OCI-LY1 (cell line): ENCODE measurements around the gene PLXNA2.

Experiments used
- H2AFZ ChIP-seq: fragments of 200-600 bp; sonication (generic), shearing (Covaris generic); 2 replicates; pipeline ENCODE4 v1.6.0; 2014; ENCODE audit warnings: antibody characterized with exemption, mild to moderate bottlenecking, low read length
- H3F3A ChIP-seq: fragments of 200-600 bp; sonication (generic), shearing (Covaris generic); 2 replicates; pipeline ENCODE4 v1.6.0; 2014; ENCODE audit warnings: mild to moderate bottlenecking, antibody characterized with exemption, low read length, moderate library complexity; ENCODE audit not compliant: insufficient read depth
- H3K27ac ChIP-seq: fragments of 200-600 bp; sonication (generic); 2 replicates; pipeline ENCODE4 v1.5.1; 2014; ENCODE audit warnings: low read length, mixed run types, mild to moderate bottlenecking, low read depth; ENCODE audit not compliant: poor library complexity, severe bottlenecking
- H3K27me3 ChIP-seq: fragments of 200-600 bp; sonication (generic); 2 replicates; pipeline ENCODE4 v1.6.0; 2014; ENCODE audit warnings: antibody characterized with exemption, mild to moderate bottlenecking, low read length, moderate library complexity; ENCODE audit not compliant: insufficient read depth
- H3K36me3 ChIP-seq: fragments of 200-600 bp; sonication (generic); 2 replicates; pipeline ENCODE4 v1.6.1; 2014; ENCODE audit warnings: mild to moderate bottlenecking, antibody characterized with exemption, low read length, moderate library complexity, mixed read lengths; ENCODE audit not compliant: insufficient read depth
- H3K4me1 ChIP-seq: fragments of 200-600 bp; sonication (generic); 2 replicates; pipeline ENCODE4 v1.5.1; 2014; ENCODE audit warnings: mild to moderate bottlenecking, low read length, moderate library complexity; ENCODE audit not compliant: insufficient read depth, severe bottlenecking
- H3K4me2 ChIP-seq: fragments of 200-600 bp; sonication (generic), shearing (Covaris generic); 2 replicates; pipeline ENCODE4 v1.6.1; 2014; ENCODE audit warnings: low read length
- H3K4me3 ChIP-seq: fragments of 200-600 bp; sonication (generic); 2 replicates; pipeline ENCODE4 v1.5.1; 2014; ENCODE audit warnings: low read length, low read depth, mild to moderate bottlenecking, mixed read lengths; ENCODE audit not compliant: poor library complexity, severe bottlenecking
- H3K79me2 ChIP-seq: fragments of 200-600 bp; shearing (Covaris generic); 2 replicates; pipeline ENCODE4 v1.6.1; 2016; ENCODE audit warnings: mixed run types, low read length, mixed read lengths; ENCODE audit not compliant: insufficient read depth
- H3K9ac ChIP-seq: fragments of 200-600 bp; sonication (generic), shearing (Covaris generic); 2 replicates; pipeline ENCODE4 v1.6.1; 2014; ENCODE audit warnings: mild to moderate bottlenecking, low read length, mixed read lengths
- H3K9me2 ChIP-seq: fragments of 200-600 bp; sonication (generic), shearing (Covaris generic); 2 replicates; pipeline ENCODE4 v1.6.1; 2014; ENCODE audit warnings: low read depth, mild to moderate bottlenecking, low read length, mixed read lengths
- H3K9me3 ChIP-seq: fragments of 200-600 bp; shearing (Covaris generic); 2 replicates; pipeline ENCODE4 v1.6.1; 2014; ENCODE audit warnings: low read length, mixed read lengths
- H4K20me1 ChIP-seq: fragments of 200-600 bp; sonication (generic), shearing (Covaris generic); 2 replicates; pipeline ENCODE4 v1.6.0; 2016; ENCODE audit warnings: mild to moderate bottlenecking, low read length; ENCODE audit not compliant: insufficient read depth
- CTCF ChIP-seq: fragments of 200-600 bp; sonication (generic), shearing (Covaris generic); IDR thresholded peaks from 2 replicates; pipeline ENCODE4 v1.5.1; 2017; ENCODE audit warnings: mild to moderate bottlenecking, antibody characterized with exemption, low read length, moderate library complexity, mixed read lengths
- EZH2 ChIP-seq: fragments of 200-600 bp; sonication (generic), shearing (Covaris generic); IDR thresholded peaks from 2 replicates; pipeline ENCODE4 v1.8.0; 2017; ENCODE audit warnings: borderline replicate concordance, mixed run types, mild to moderate bottlenecking, antibody characterized with exemption, low read length, moderate library complexity, mixed read lengths

PLXNA2 gene

GRCh38 chr1:208009303-208009702 lies 234.9 kb downstream of the PLXNA2 start:
- Histone ChIP-seq H3K79me2 (no peaks in the 10 kb centered on the region), H3K27ac (no peak overlapping the region), H3K4me3 (no peak overlapping the region), H3K27me3 (no peaks in the 10 kb centered on the region), H3K9me2 (no peaks in the 10 kb centered on the region), H3F3A (no peaks in the 10 kb centered on the region), H3K4me1 (no peaks in the 10 kb centered on the region), H3K9ac (no peak overlapping the region), H2AFZ (no peak overlapping the region), H3K4me2 (no peak overlapping the region), H4K20me1 (no peaks in the 10 kb centered on the region), H3K9me3 (no peaks in the 10 kb centered on the region), H3K36me3 (no peaks in the 10 kb centered on the region)
- TF ChIP-seq CTCF (no peak), EZH2 (no peak)

- H3K9ac ChIP-seq = no peak overlapping the region
These were observed 235.7 kb downstream of the PLXNA2 start for GRCh38 chr1:208008534-208008933.

GRCh38 chr1:208007938-208008342 lies 236.2 kb downstream of the PLXNA2 start:
- no peak for TF ChIP-seq EZH2
- no peaks in the 10 kb centered on the region for H3K9me2 ChIP-seq

More at GRCh38 chr1:208008534-208008933, 235.7 kb downstream of the PLXNA2 start:
- Histone ChIP-seq H3K4me2 (no peak overlapping the region), H3K79me2 (no peaks in the 10 kb centered on the region), H2AFZ (no peak overlapping the region), H3K9me3 (no peaks in the 10 kb centered on the region), H3K9me2 (no peaks in the 10 kb centered on the region), H3K4me1 (no peaks in the 10 kb centered on the region), H3F3A (no peaks in the 10 kb centered on the region), H4K20me1 (no peaks in the 10 kb centered on the region), H3K36me3 (no peaks in the 10 kb centered on the region), H3K27ac (no peak overlapping the region), H3K4me3 (no peak overlapping the region), H3K27me3 (no peaks in the 10 kb centered on the region)
- TF ChIP-seq CTCF = no peak
- no peak for TF ChIP-seq EZH2

GRCh38 chr1:208007319-208007937 lies 236.8 kb downstream of the PLXNA2 start:
- no peak overlapping the region for H3K27ac ChIP-seq
- no peaks in the 10 kb centered on the region for H3K9me3 ChIP-seq
- no peaks in the 10 kb centered on the region for H3K4me1 ChIP-seq
- no peaks in the 10 kb centered on the region for H3K79me2 ChIP-seq
- H3F3A ChIP-seq = no peaks in the 10 kb centered on the region
- no peak overlapping the region for H3K4me2 ChIP-seq
- no peak overlapping the region for H2AFZ ChIP-seq
- no peak overlapping the region for H3K4me3 ChIP-seq
- H3K27me3 ChIP-seq = no peaks in the 10 kb centered on the region
- H4K20me1 ChIP-seq = no peaks in the 10 kb centered on the region
- no peaks in the 10 kb centered on the region for H3K36me3 ChIP-seq
- H3K9ac ChIP-seq = no peak overlapping the region
- no peaks in the 10 kb centered on the region for H3K9me2 ChIP-seq
- TF ChIP-seq CTCF (no peak), EZH2 (no peak)

More at GRCh38 chr1:208007938-208008342, 236.2 kb downstream of the PLXNA2 start:
- Histone ChIP-seq H3K4me3 (no peak overlapping the region), H3K79me2 (no peaks in the 10 kb centered on the region), H3K4me2 (no peak overlapping the region), H3K9ac (no peak overlapping the region), H3F3A (no peaks in the 10 kb centered on the region), H3K27ac (no peak overlapping the region), H3K36me3 (no peaks in the 10 kb centered on the region), H4K20me1 (no peaks in the 10 kb centered on the region), H3K27me3 (no peaks in the 10 kb centered on the region), H3K4me1 (no peaks in the 10 kb centered on the region), H3K9me3 (no peaks in the 10 kb centered on the region), H2AFZ (no peak overlapping the region)
